SK-N-SH (cell line): Measurements from ENCODE around the gene NCK1. TPM values are rescaled to one million over a fixed set of nuclear protein-coding genes. Genes with fewer than 3 reads are reported as not detected.

Experiments used
- CTCF ChIA-PET: fragments of 300-600, 350-600 bp; formaldehyde crosslinking; extraction: SDS; loops from one replicate; lab custom pipeline; 2021; lab: Yijun Ruan, JAX
- POLR2A ChIA-PET: fragments of 350-600 bp; sonication (Branson Sonifier 250); formaldehyde crosslinking; extraction: SDS; loops from one replicate; lab custom pipeline; 2020; ENCODE audit warnings: antibody characterized with exemption, inconsistent platforms; lab: Yijun Ruan, JAX
- DNase-seq: peaks from one replicate; pipeline ENCODE4 v3.0.0; 2012
- H2AFZ ChIP-seq: fragments of 200-600 bp; sonication (generic); 2 replicates; pipeline ENCODE4 v1.8.1; 2016; ENCODE audit warnings: antibody characterized with exemption, mild to moderate bottlenecking, low read depth
- H3F3A ChIP-seq: fragments of 200-600 bp; sonication (generic); replicated peaks from 2 replicates; pipeline ENCODE3; 2016; ENCODE audit warnings: antibody characterized with exemption, mild to moderate bottlenecking; ENCODE audit not compliant: insufficient read depth
- H3K27ac ChIP-seq, 2 experiments: fragments of 200-500 bp in 1 of 2; fragments of 200-600 bp in 1 of 2; sonication (Bioruptor generic) in 1 of 2; sonication (generic), shearing (Covaris generic) in 1 of 2; 2 replicates each; pipeline versions ENCODE4 v1.5.1 to v1.6.1; 2014 to 2016; ENCODE audit warnings: low read depth in 2 of 2, inconsistent platforms in 1 of 2, low read length in 1 of 2, mild to moderate bottlenecking in 1 of 2, mixed read lengths in 1 of 2
- H3K27me3 ChIP-seq: fragments of 200-600 bp; sonication (generic), shearing (Covaris generic); 2 replicates; pipeline ENCODE4 v1.6.1; 2016; ENCODE audit warnings: mixed run types; ENCODE audit not compliant: insufficient read depth
- H3K36me3 ChIP-seq, 2 experiments: fragments of 200-500 bp in 1 of 2; fragments of 200-600 bp in 1 of 2; sonication (Bioruptor generic) in 1 of 2; sonication (generic) in 1 of 2; replicated peaks in 1 of 2; 2 replicates each; pipeline versions ENCODE3 to v1.5.1; 2014 to 2016; ENCODE audit warnings: low read length in 1 of 2, mild to moderate bottlenecking in 1 of 2; ENCODE audit not compliant: insufficient read depth in 2 of 2, control insufficient read depth in 1 of 2
- H3K4me1 ChIP-seq, 2 experiments: fragments of 200-500 bp in 1 of 2; fragments of 200-600 bp in 1 of 2; sonication (Bioruptor generic) in 1 of 2; sonication (generic), shearing (Covaris generic) in 1 of 2; 2 replicates each; pipeline versions ENCODE4 v1.5.1 to v1.6.1; 2014 to 2016; ENCODE audit warnings: low read depth in 1 of 2, low read length in 1 of 2, mixed run types in 1 of 2; ENCODE audit not compliant: insufficient read depth in 2 of 2, control insufficient read depth in 1 of 2
- H3K4me2 ChIP-seq: fragments of 200-600 bp; sonication (generic), shearing (Covaris generic); 2 replicates; pipeline ENCODE4 v1.6.1; 2017; ENCODE audit warnings: mixed run types
- H3K4me3 ChIP-seq, 2 experiments: fragments of 200-500 bp in 1 of 2; fragments of 200-600 bp in 1 of 2; sonication (Bioruptor generic) in 1 of 2; sonication (generic), shearing (Covaris generic) in 1 of 2; 2 replicates each; pipeline versions ENCODE4 v1.5.1 to v1.8.1; 2014 to 2016; ENCODE audit warnings: low read depth in 2 of 2, inconsistent platforms in 1 of 2, low read length in 1 of 2, mild to moderate bottlenecking in 1 of 2, mixed read lengths in 1 of 2, moderate library complexity in 1 of 2
- H3K79me2 ChIP-seq: fragments of 200-600 bp; sonication (generic); 2 replicates; pipeline ENCODE4 v1.8.1; 2017; ENCODE audit warnings: mild to moderate bottlenecking; ENCODE audit not compliant: insufficient read depth
- H3K9ac ChIP-seq: fragments of 200-600 bp; sonication (generic); 2 replicates; pipeline ENCODE4 v1.6.1; 2017; ENCODE audit warnings: mixed run types
- H3K9me2 ChIP-seq: fragments of 200-600 bp; sonication (generic); 2 replicates; pipeline ENCODE4 v1.6.1; 2017; ENCODE audit warnings: mixed run types
- H3K9me3 ChIP-seq: fragments of 200-600 bp; sonication (generic); 2 replicates; pipeline ENCODE4 v1.6.1; 2017; ENCODE audit warnings: mixed run types, mild to moderate bottlenecking, moderate library complexity
- H4K20me1 ChIP-seq: fragments of 200-600 bp; sonication (generic); 2 replicates; pipeline ENCODE4 v1.6.1; 2017; ENCODE audit warnings: mild to moderate bottlenecking, mixed run types; ENCODE audit not compliant: insufficient read depth
- CHD2 ChIP-seq: fragments of 150-350 bp; IDR thresholded peaks from 2 replicates; pipeline ENCODE4 v1.6.1; 2018; ENCODE audit warnings: low read length; ENCODE audit not compliant: partially characterized antibody
- EP300 ChIP-seq, 2 experiments: IDR thresholded peaks; 2 replicates each; pipeline versions ENCODE4 v1.4.0 to v1.6.1; 2012; ENCODE audit warnings: borderline replicate concordance in 1 of 2, low read depth in 1 of 2, low read length in 1 of 2
- EZH2phosphoT487 ChIP-seq: fragments of 200-600 bp; sonication (generic); IDR thresholded peaks from 2 replicates; pipeline ENCODE4 v1.6.1; 2017; ENCODE audit warnings: low read depth, mixed run types, mild to moderate bottlenecking, antibody characterized with exemption, moderate library complexity, borderline replicate concordance
- FOXM1 ChIP-seq: IDR thresholded peaks from 2 replicates; pipeline ENCODE4 v1.4.0; 2012; ENCODE audit warnings: low read depth, mild to moderate bottlenecking
- GATA2 ChIP-seq: sonication (generic); formaldehyde crosslinking; IDR thresholded peaks from 2 replicates; pipeline ENCODE4 v1.5.0; 2020; ENCODE audit warnings: mild to moderate bottlenecking, missing genetic modification reagents
- JUND ChIP-seq: IDR thresholded peaks from 2 replicates; pipeline ENCODE4 v1.4.0; 2012
- NRF1 ChIP-seq: IDR thresholded peaks from 2 replicates; pipeline ENCODE4 v1.6.1; 2012; ENCODE audit warnings: low read depth, mild to moderate bottlenecking, low read length
- POLR2AphosphoS5 ChIP-seq: IDR thresholded peaks from 2 replicates; pipeline ENCODE4 v1.6.1; 2012; ENCODE audit warnings: low read depth, low read length
- RCOR1 ChIP-seq: fragments of 150-350 bp; IDR thresholded peaks from 2 replicates; pipeline ENCODE4 v1.6.1; 2017; ENCODE audit warnings: antibody characterized with exemption, low read length
- REST ChIP-seq: IDR thresholded peaks from 2 replicates; pipeline ENCODE4 v1.6.1; 2012; ENCODE audit warnings: mild to moderate bottlenecking, low read depth, low read length, moderate library complexity
- RFX5 ChIP-seq: IDR thresholded peaks from 2 replicates; pipeline ENCODE4 v1.6.1; 2012; ENCODE audit warnings: mild to moderate bottlenecking, improper control_type of control experiment, low read length
- SIN3A ChIP-seq: IDR thresholded peaks from 2 replicates; pipeline ENCODE4 v1.6.1; 2012; ENCODE audit warnings: low read depth, mild to moderate bottlenecking, low read length, moderate library complexity, borderline replicate concordance
- YY1 ChIP-seq: IDR thresholded peaks from 2 replicates; pipeline ENCODE4 v1.4.0; 2012; ENCODE audit warnings: low read depth, mild to moderate bottlenecking
- ZBTB33 ChIP-seq: IDR thresholded peaks from 2 replicates; pipeline ENCODE4 v1.4.0; 2012; ENCODE audit warnings: low read depth, borderline replicate concordance
- WGBS: methylation state at CpG from one replicate; pipeline ENCODE4 v1.1.6; 2017; ENCODE audit warnings: low lambda C conversion rate; 5-methylcytosine and 5-hydroxymethylcytosine counted together
- polyA plus RNA-seq, 3 experiments: library from polyadenylated mRNA; depleted of rRNA; stranded (reverse); fragments of >200 nt; gene quantifications; 2 replicates each; pipeline ENCODE4 v1.2.3, GENCODE V29; 2012
- TF ChIP-seq, protein P1 (sequence below): fragments of 200-600 bp; sonication (generic); IDR thresholded peaks from 2 replicates; pipeline ENCODE4 v1.6.1; 2017; ENCODE audit warnings: antibody characterized with exemption, mild to moderate bottlenecking, moderate library complexity

NCK1 gene
- polyA plus RNA-seq, 1 of the 3 experiments (the other 2 are of a cell fraction), result 16.2 TPM

GRCh38 chr3:136898954-136899353 is 36.9 kb downstream of the NCK1 start:
- no peak for DNase-seq
- ChIA-PET CTCF (interaction anchor here (0.6 to 1.5 kb wide), 2 partner anchors 146 to 1342 kb away, joined by 3 to 4 read pairs; no protein-coding TSS in a partner anchor), POLR2A (no interaction called here)
- Histone ChIP-seq H3K27ac (no peak overlapping the region), H3K36me3 (peaks cover 3 to 18% of the 10 kb centered on the region in 2 experiments), H3K9ac (no peak overlapping the region), H3K4me1 (peaks cover 1 to 6% of the 10 kb centered on the region in 2 experiments; a peak in 2 of 4 replicates), H3K4me3 (no peak overlapping the region), H2AFZ (no peak overlapping the region), H3K9me2 (no peaks in the 10 kb centered on the region), H3F3A (no peaks in the 10 kb centered on the region), H3K79me2 (peaks cover 99% of the 10 kb centered on the region), H3K27me3 (no peaks in the 10 kb centered on the region), H4K20me1 (peaks cover 5% of the 10 kb centered on the region), H3K9me3 (peaks cover 8% of the 10 kb centered on the region), H3K4me2 (no peak overlapping the region)
- no peak for TF ChIP-seq REST
- TF ChIP-seq FOXM1, result no peak
- no peak for TF ChIP-seq JUND
- no peak for TF ChIP-seq EP300 (IDR thresholded peaks at IDR 0.05; ENCODE audit: borderline replicate concordance in 1 of 2, low read depth in 1 of 2, low read length in 1 of 2)
- TF ChIP-seq ZBTB33, result no peak
- no peak for TF ChIP-seq POLR2AphosphoS5
- no peak for TF ChIP-seq SIN3A
- TF ChIP-seq YY1, result no peak
- no peak for TF ChIP-seq EZH2phosphoT487
- TF ChIP-seq CHD2, result no peak
- 93% methylated on average over 1 of the region's 2 CpGs for WGBS

DNA sequence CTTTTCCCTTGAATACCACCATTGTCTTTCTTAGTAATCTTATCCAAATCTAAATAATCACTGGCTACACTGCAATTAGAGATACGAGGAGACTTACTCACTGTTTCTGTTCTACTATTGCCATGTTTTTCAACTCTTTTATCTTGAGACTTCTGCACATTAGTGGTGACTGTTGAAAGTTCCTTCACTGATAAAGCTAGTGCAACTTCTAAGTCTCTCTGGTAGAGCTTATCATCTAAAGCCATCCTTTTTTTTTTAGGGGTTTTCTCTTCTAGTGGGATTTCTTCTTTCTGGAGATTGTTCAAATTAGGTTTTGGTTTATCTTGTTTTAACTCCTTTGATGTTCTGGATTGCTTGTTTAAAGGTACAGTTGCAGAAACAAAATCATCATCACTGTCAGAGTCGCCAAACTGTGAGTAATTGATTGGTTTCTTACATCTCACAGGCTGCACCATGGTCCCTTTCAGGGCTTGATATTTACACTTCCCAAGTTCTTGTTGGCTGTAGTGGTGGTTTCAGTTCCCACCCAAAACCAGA is 37.7 kb downstream of the NCK1 start:
- H3F3A ChIP-seq, result no peaks in the 10 kb centered on the region
- DNase-seq, result no peak
- TF ChIP-seq NRF1, result no peak
- no peak for TF ChIP-seq SIN3A
- TF ChIP-seq RCOR1, result no peak
- TF ChIP-seq, protein P1, sequence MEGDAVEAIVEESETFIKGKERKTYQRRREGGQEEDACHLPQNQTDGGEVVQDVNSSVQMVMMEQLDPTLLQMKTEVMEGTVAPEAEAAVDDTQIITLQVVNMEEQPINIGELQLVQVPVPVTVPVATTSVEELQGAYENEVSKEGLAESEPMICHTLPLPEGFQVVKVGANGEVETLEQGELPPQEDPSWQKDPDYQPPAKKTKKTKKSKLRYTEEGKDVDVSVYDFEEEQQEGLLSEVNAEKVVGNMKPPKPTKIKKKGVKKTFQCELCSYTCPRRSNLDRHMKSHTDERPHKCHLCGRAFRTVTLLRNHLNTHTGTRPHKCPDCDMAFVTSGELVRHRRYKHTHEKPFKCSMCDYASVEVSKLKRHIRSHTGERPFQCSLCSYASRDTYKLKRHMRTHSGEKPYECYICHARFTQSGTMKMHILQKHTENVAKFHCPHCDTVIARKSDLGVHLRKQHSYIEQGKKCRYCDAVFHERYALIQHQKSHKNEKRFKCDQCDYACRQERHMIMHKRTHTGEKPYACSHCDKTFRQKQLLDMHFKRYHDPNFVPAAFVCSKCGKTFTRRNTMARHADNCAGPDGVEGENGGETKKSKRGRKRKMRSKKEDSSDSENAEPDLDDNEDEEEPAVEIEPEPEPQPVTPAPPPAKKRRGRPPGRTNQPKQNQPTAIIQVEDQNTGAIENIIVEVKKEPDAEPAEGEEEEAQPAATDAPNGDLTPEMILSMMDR, result no peak
- TF ChIP-seq YY1, result no peak
- no peak for TF ChIP-seq GATA2 (CRISPR knock-in tag)
- no peak for TF ChIP-seq REST
- TF ChIP-seq RFX5, result no peak

More for the DNA sequence above, 37.7 kb downstream of the NCK1 start:
- POLR2A ChIA-PET, result no interaction called here
- Histone ChIP-seq H3K36me3 (peaks cover 3 to 24% of the 10 kb centered on the region in 2 experiments), H3K4me3 (no peak overlapping the region), H3K79me2 (peaks cover 99% of the 10 kb centered on the region), H3K4me1 (no peaks in the 10 kb centered on the region; a peak in 1 of 4 replicates), H2AFZ (no peak overlapping the region), H3K9ac (no peak overlapping the region), H4K20me1 (no peaks in the 10 kb centered on the region; the same call in 1 of the 2 replicates), H3K27me3 (no peaks in the 10 kb centered on the region), H3K27ac (no peak overlapping the region), H3K4me2 (no peak overlapping the region), H3K9me3 (peaks cover 11% of the 10 kb centered on the region), H3K9me2 (no peaks in the 10 kb centered on the region)
- WGBS, result 85% methylated on average over 2 of the region's 2 CpGs
- CTCF ChIA-PET, result interaction anchor here (0.6 to 1.5 kb wide), 2 partner anchors 147 to 1342 kb away, joined by 3 to 4 read pairs; no protein-coding TSS in a partner anchor
